Cardiac fibroblast (primary cell): ENCODE results near the gene ANKRD61.
"Not testable (repeated sequence)": the region's sequence is repeated elsewhere in the genome, so short reads cannot be mapped to it uniquely, and the experiment has no call there.

Source experiments
- DNase-seq, 2 donors: peaks; one replicate each; pipeline versions ENCODE4 v3.0.0 to v3.0.0-alpha.2; 2010; ENCODE audit warnings: low read depth in 2 of 2
- H3K4me3 ChIP-seq, 2 donors: replicated peaks in 1 of 2; 1 replicate in 1 of 2; 2 replicates in 1 of 2; pipeline ENCODE4 v1.5.1; 2011; ENCODE audit warnings: low read depth in 2 of 2, low read length in 2 of 2, mild to moderate bottlenecking in 2 of 2, moderate library complexity in 1 of 2
- TF ChIP-seq, protein P1 (sequence below): IDR thresholded peaks from one replicate; pipeline ENCODE4 v1.5.1; 2011; ENCODE audit warnings: low read depth, mild to moderate bottlenecking, low read length, inconsistent platforms

Gene ANKRD61

DNA sequence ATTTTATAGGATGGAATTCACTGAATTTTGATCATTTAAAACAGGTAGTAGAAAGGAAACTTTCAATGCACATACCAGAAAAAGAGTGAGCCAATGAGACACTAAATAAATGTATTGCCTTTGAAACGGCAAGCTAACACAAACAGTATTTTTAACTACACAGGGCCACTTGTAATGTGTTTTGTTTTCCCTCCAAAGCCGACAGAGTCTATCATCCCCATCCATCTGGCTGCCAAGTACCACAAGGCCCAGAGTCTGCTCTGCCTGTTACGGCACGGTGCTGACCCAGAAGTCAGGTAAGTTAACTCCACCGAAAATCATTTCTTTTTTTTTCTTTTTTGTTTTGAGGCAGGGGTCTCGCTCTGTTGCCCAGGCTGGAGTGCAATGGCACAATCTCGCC lies 1.5 kb downstream of the ANKRD61 start:
- TF ChIP-seq, protein P1, sequence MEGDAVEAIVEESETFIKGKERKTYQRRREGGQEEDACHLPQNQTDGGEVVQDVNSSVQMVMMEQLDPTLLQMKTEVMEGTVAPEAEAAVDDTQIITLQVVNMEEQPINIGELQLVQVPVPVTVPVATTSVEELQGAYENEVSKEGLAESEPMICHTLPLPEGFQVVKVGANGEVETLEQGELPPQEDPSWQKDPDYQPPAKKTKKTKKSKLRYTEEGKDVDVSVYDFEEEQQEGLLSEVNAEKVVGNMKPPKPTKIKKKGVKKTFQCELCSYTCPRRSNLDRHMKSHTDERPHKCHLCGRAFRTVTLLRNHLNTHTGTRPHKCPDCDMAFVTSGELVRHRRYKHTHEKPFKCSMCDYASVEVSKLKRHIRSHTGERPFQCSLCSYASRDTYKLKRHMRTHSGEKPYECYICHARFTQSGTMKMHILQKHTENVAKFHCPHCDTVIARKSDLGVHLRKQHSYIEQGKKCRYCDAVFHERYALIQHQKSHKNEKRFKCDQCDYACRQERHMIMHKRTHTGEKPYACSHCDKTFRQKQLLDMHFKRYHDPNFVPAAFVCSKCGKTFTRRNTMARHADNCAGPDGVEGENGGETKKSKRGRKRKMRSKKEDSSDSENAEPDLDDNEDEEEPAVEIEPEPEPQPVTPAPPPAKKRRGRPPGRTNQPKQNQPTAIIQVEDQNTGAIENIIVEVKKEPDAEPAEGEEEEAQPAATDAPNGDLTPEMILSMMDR: no peak
- DNase-seq: no peak
- no peak overlapping the region for H3K4me3 ChIP-seq

DNA sequence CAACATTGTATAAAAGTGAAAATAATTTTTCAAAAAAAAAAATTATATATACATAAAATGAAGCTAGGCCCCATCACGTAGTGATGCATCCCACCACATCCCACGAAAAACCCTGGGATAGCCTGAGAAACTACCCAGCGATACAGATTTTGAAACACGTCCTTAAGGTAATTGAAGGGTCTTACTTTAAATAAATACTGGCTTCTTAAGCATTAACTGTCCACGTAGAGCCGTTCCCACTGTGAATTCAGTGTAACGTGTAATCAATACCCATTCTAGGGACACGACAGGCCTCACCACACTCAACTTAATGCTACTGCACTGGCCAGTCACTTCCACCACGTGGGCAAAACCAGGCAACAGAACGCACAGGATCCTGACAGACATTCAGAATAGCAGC lies 4.0 kb downstream of the ANKRD61 start:
- no peak for DNase-seq
- TF ChIP-seq, protein P1: no peak

DNA sequence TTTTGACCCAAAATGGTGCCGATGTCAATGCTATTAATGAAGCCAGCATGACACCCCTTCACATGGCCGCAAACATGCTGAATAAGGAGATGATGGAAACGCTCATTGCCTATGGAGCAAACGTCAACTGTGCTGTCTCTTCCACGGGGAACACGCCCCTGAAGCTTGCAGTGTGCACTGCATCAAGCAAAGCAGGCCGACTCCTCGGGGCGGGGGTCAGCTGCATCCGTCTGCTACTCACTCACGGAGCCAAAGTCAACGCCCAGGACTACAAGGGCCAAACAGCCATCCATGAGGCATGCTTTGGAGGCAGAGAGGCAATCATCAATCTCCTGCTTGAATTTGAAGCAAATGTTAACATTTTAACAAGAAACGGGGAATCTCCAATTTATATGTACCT lies 4.5 kb downstream of the ANKRD61 start:
- no peak for DNase-seq
- TF ChIP-seq, protein P1: no peak
- no peak overlapping the region for H3K4me3 ChIP-seq

More for the DNA sequence above, 4.0 kb downstream of the ANKRD61 start:
- H3K4me3 ChIP-seq: no peak overlapping the region

DNA sequence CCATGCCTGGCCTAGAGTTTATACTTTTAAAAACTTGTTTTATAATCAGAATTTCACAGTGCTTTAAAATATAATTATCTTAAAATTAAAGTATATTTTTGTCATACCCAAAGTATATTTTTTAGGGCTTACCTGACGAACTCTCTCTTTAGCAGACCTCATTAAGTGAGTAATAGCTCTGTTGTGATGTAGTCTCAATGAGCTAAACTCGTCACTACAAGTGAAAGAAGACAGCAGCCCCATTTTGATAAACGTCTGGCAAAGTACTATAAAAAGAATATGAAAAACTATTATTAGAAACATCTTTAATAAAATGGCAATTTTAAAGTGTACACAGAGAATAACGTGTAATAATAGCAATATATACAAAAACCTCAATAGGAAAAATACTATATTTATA lies 18.6 kb downstream of the ANKRD61 start:
- DNase-seq: no peak
- H3K4me3 ChIP-seq: no peak overlapping the region
- TF ChIP-seq, protein P1: no peak

DNA sequence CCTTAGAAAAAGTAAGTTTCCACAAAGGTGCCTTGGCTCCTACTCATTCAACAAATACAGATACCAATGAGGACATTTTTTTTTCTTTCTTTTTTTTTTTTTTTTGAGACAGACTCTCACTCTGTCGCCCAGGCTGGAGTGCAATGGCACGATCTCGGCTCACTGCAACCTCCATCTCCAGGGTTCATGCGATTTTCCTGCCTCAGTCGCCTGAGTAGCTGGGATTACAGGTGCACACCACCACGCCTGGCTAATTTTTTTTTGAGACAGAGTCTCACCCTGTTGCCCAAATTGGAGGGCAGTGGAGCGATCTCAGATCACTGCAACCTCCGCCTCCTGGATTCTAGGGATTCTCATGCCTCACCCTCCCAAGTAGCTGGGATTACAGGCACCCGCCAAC lies 20.0 kb downstream of the ANKRD61 start:
- not testable (repeated sequence) for DNase-seq, H3K4me3 ChIP-seq

DNA sequence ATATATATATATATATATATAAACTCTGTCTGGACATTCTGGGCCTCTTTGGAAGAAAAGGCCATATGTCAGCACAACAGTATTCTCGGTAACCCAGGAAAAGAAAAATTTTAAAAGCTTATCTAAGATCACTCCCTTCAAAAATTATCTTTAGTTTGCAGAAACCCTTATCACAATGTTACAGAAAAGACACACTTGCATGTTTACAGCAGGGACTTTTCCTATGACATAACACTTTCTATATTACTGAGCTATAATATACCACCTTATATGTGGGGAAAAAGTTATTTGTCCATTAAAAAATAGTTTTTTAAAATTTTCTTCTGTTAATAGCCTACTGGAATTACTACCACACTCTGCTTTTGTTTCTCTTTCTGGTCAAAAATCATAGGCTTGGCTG lies 25.4 kb downstream of the ANKRD61 start:
- TF ChIP-seq, protein P1: no peak
- DNase-seq: no peak
- H3K4me3 ChIP-seq: no peak overlapping the region

DNA sequence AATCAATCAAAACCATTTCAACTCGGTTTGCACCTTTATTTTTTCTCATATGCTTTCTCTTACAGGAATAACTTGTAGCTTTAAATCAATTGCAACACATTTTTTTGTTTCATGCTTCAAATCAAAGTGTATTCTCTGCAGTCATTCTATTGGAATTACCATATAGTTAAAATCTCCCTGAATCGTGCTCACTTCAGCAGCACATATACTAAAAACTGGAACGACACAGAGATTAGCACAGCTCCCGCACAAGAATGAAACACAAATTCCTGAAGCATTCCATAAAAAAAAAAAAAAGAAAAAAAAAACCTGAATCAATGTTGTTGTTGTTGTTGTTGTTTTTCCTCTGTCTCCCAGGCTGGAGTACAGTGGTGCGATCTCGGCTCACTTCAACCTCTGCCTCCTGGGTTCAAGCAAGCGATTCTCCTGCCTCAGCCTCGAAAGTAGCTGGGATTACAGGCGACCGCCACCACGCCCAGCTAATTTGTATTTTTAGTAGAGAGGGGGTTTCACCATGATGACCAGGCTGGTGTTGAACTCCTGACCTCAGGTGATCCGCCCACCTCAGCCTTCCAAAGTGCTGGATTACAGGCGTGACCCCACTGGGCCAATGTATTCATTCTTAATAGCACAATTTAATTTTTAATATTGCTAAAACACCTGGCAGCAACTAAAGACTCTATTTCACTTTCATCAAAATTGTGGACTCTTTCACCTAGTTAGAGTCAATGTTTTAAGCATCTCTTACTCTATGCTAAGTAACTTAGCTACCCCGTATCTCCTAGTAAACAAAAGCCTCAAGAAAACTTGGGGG lies 26.3 kb downstream of the ANKRD61 start:
- TF ChIP-seq, protein P1: no peak
- H3K4me3 ChIP-seq: peak overlapping the region; percentile 85 to 88
- peak in 1 of 2 donors; percentile 13 for DNase-seq

DNA sequence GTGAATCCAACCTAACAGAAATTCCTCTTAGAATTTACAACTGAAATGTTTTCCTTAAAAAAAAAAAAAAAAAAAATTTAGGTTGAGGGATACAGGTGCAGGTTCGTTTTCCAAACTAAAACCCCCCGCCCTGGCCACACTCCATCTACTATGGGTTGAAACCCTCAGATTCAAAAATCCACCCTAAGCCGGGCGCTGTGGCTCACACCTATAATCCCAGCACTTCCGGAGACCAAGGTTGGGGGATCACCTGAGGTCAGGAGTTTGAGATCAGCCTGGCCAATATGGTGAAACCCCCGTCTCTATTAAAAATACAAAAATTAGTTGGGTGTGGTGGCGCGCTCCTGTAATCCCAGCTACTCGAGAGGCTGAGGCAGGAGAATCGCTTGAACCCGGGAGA lies 28.8 kb downstream of the ANKRD61 start:
- H3K4me3 ChIP-seq, DNase-seq: not testable (repeated sequence)
